ENCODE data around the gene RHEBL1. TPM values are rescaled to one million over a fixed set of nuclear protein-coding genes. Genes with fewer than 3 reads are reported as not detected.

RHEBL1 gene
- total and polyA plus RNA-seq, 4 donors, result 0.29 to 1.2 (median 0.36) TPM; not detected in 1

- DNase-seq (ENCODE audit: low spot score), result no peak
- Histone ChIP-seq H3K4me3 (ENCODE audit: low read depth in 1 of 3, low read length in 3 of 3) (no peak overlapping the region), H3K9me3 (ENCODE audit: control insufficient read depth in 4 of 4, low read length in 3 of 4) (no peaks in the 10 kb centered on the region), H3K9ac (ENCODE audit: low read depth in 1 of 2, low read length in 2 of 2) (no peak overlapping the region), H3K4me1 (ENCODE audit: control insufficient read depth in 4 of 4, insufficient read depth in 4 of 4, low read length in 3 of 4) (no peaks in the 10 kb centered on the region), H3K27me3 (ENCODE audit: control insufficient read depth in 4 of 4, insufficient read depth in 4 of 4, low read length in 3 of 4) (no peaks in the 10 kb centered on the region), H3K27ac (ENCODE audit: low read depth in 1 of 2, low read length in 2 of 2) (no peak overlapping the region), H3K36me3 (ENCODE audit: control insufficient read depth in 4 of 4, insufficient read depth in 3 of 4, low read depth in 1 of 4, low read length in 3 of 4) (peaks cover 18 to 80% (median 41%) of the 10 kb centered on the region in 4 donors)
- TF ChIP-seq JUND (IDR thresholded peaks at IDR 0.05) (no peak), SP1 (IDR thresholded peaks at IDR 0.05) (no peak), GABPA (IDR thresholded peaks at IDR 0.05 in 1 of 2, conservative IDR thresholded peaks at IDR 0.05 in 1 of 2) (no peak), NR2F2 (IDR thresholded peaks at IDR 0.05) (no peak), HNF4A (conservative IDR thresholded peaks at IDR 0.05) (no peak), FOXA1 (IDR thresholded peaks at IDR 0.05) (no peak), HNF4G (IDR thresholded peaks at IDR 0.05) (no peak), TAF1 (conservative IDR thresholded peaks at IDR 0.05) (no peak), REST (IDR thresholded peaks at IDR 0.05) (no peak)
- WGBS, result 96% methylated on average over 8 of the region's 8 CpGs
Measured at GRCh38 chr12:49031573-49032161, 38.1 kb downstream of the RHEBL1 start.

- Histone ChIP-seq H3K4me1 (ENCODE audit: control insufficient read depth in 4 of 4, insufficient read depth in 4 of 4, low read length in 3 of 4) (no peaks in the 10 kb centered on the region), H3K27me3 (ENCODE audit: control insufficient read depth in 4 of 4, insufficient read depth in 4 of 4, low read length in 3 of 4) (no peaks in the 10 kb centered on the region), H3K9me3 (ENCODE audit: control insufficient read depth in 4 of 4, low read length in 3 of 4) (no peaks in the 10 kb centered on the region), H3K9ac (ENCODE audit: low read depth in 1 of 2, low read length in 2 of 2) (no peak overlapping the region), H3K4me3 (ENCODE audit: low read depth in 1 of 3, low read length in 3 of 3) (no peak overlapping the region), H3K36me3 (ENCODE audit: control insufficient read depth in 4 of 4, insufficient read depth in 3 of 4, low read depth in 1 of 4, low read length in 3 of 4) (peaks cover 21 to 83% (median 46%) of the 10 kb centered on the region in 4 donors), H3K27ac (ENCODE audit: low read depth in 1 of 2, low read length in 2 of 2) (no peak overlapping the region)
- WGBS, result 96% methylated on average over 19 of the region's 19 CpGs
- no peak for DNase-seq (ENCODE audit: low spot score)
- no peak for TF ChIP-seq REST (IDR thresholded peaks at IDR 0.05)
- TF ChIP-seq ZBTB33 (IDR thresholded peaks at IDR 0.05), result no peak
- no peak for TF ChIP-seq GABPA (IDR thresholded peaks at IDR 0.05 in 1 of 2, conservative IDR thresholded peaks at IDR 0.05 in 1 of 2)
- TF ChIP-seq HNF4G (IDR thresholded peaks at IDR 0.05), result no peak
- no peak for TF ChIP-seq JUND (IDR thresholded peaks at IDR 0.05)
- TF ChIP-seq NR2F2 (IDR thresholded peaks at IDR 0.05), result no peak
- no peak for TF ChIP-seq SP1 (IDR thresholded peaks at IDR 0.05)
- no peak for TF ChIP-seq RAD21 (IDR thresholded peaks at IDR 0.05)
- TF ChIP-seq HNF4A (conservative IDR thresholded peaks at IDR 0.05), result no peak
- no peak for TF ChIP-seq ATF3 (IDR thresholded peaks at IDR 0.05)
Measured at GRCh38 chr12:49030714-49031572, 38.8 kb downstream of the RHEBL1 start.
